Liver (tissue), 3 donors: ENCODE data around the gene ANKDD1B.

Source experiments
- ATF3 ChIP-seq: IDR thresholded peaks from 2 replicates; pipeline ENCODE4 v1.6.1; 2016; ENCODE audit warnings: antibody characterized with exemption
- CTCF ChIP-seq: fragments of 150-350 bp; IDR thresholded peaks from 2 replicates; pipeline ENCODE4 v1.5.1; 2017; ENCODE audit warnings: improper control_type of control experiment, low read depth, low read length; ENCODE audit not compliant: missing input control
- EGR1 ChIP-seq, 2 donors: IDR thresholded peaks; 2 replicates each; pipeline ENCODE4 v1.6.1; 2016 to 2018; ENCODE audit warnings: antibody characterized with exemption in 2 of 2, low read depth in 2 of 2
- FOXA1 ChIP-seq: IDR thresholded peaks from 2 replicates; pipeline ENCODE4 v1.6.1; 2016; ENCODE audit warnings: antibody characterized with exemption
- GABPA ChIP-seq, 2 donors: IDR thresholded peaks in 1 of 2; conservative IDR thresholded peaks in 1 of 2; 2 replicates each; pipeline ENCODE4 v1.6.1; 2016; ENCODE audit warnings: antibody characterized with exemption in 2 of 2, mild to moderate bottlenecking in 1 of 2, moderate library complexity in 1 of 2
- JUND ChIP-seq, 2 donors: IDR thresholded peaks; 2 replicates each; pipeline ENCODE4 v1.6.1; 2016; ENCODE audit warnings: antibody characterized with exemption in 2 of 2
- NR2F2 ChIP-seq: IDR thresholded peaks from 2 replicates; pipeline ENCODE4 v1.6.1; 2016; ENCODE audit warnings: antibody characterized with exemption
- RAD21 ChIP-seq, 2 donors: IDR thresholded peaks; 2 replicates each; pipeline ENCODE4 v1.6.1; 2016; ENCODE audit warnings: antibody characterized with exemption in 2 of 2, mild to moderate bottlenecking in 2 of 2
- SP1 ChIP-seq: IDR thresholded peaks from 2 replicates; pipeline ENCODE4 v1.6.1; 2018; ENCODE audit warnings: antibody characterized with exemption, mild to moderate bottlenecking
- TAF1 ChIP-seq: conservative IDR thresholded peaks from 2 replicates; pipeline ENCODE4 v1.6.1; 2016; ENCODE audit warnings: antibody characterized with exemption, mild to moderate bottlenecking
- YY1 ChIP-seq: IDR thresholded peaks from 2 replicates; pipeline ENCODE4 v1.6.1; 2016; ENCODE audit warnings: antibody characterized with exemption, mild to moderate bottlenecking
- TF ChIP-seq, protein P1 (sequence below): IDR thresholded peaks from 2 replicates; pipeline ENCODE4 v1.6.1; 2016; ENCODE audit warnings: antibody characterized with exemption
- TF ChIP-seq, protein P2 (sequence below): IDR thresholded peaks from 2 replicates; pipeline ENCODE4 v1.6.1; 2016; ENCODE audit warnings: antibody characterized with exemption, mild to moderate bottlenecking
- TF ChIP-seq, protein P3 (sequence below): IDR thresholded peaks from 2 replicates; pipeline ENCODE4 v1.6.1; 2016; ENCODE audit warnings: antibody characterized with exemption
- donor health status: healthy.
- donor health status: healthy.

DNA sequence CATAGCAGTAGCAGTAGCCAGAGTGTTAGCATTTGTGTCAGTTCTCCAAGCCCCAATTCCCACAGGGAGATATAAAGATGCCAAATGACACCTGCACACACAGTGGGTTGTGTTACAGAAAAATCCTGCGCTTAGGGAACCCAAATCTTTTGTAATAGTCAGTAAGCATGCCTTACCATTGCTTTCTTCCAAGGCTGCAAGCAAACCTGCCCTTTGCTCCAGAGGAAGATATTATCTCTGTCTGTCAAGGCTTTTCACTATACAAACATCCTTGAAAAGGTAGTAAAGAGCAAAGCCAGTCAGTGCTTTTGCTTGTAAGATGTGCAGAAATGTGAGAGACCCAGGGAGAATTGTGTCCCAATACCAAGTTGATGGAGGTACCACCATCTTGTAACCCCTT is 2.9 kb downstream of the ANKDD1B start:
- TF ChIP-seq SP1 (no peak), JUND (IDR thresholded peaks at IDR 0.05) (no peak), RAD21 (IDR thresholded peaks at IDR 0.05) (no peak), CTCF (no peak), GABPA (IDR thresholded peaks at IDR 0.05 in 1 of 2, conservative IDR thresholded peaks at IDR 0.05 in 1 of 2) (no peak), ATF3 (no peak), TAF1 (no peak), EGR1 (IDR thresholded peaks at IDR 0.05; ENCODE audit: low read depth in 2 of 2) (no peak), YY1 (no peak), NR2F2 (no peak), FOXA1 (no peak)
- TF ChIP-seq, protein P1, sequence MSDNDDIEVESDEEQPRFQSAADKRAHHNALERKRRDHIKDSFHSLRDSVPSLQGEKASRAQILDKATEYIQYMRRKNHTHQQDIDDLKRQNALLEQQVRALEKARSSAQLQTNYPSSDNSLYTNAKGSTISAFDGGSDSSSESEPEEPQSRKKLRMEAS: no peak
- TF ChIP-seq, protein P2, sequence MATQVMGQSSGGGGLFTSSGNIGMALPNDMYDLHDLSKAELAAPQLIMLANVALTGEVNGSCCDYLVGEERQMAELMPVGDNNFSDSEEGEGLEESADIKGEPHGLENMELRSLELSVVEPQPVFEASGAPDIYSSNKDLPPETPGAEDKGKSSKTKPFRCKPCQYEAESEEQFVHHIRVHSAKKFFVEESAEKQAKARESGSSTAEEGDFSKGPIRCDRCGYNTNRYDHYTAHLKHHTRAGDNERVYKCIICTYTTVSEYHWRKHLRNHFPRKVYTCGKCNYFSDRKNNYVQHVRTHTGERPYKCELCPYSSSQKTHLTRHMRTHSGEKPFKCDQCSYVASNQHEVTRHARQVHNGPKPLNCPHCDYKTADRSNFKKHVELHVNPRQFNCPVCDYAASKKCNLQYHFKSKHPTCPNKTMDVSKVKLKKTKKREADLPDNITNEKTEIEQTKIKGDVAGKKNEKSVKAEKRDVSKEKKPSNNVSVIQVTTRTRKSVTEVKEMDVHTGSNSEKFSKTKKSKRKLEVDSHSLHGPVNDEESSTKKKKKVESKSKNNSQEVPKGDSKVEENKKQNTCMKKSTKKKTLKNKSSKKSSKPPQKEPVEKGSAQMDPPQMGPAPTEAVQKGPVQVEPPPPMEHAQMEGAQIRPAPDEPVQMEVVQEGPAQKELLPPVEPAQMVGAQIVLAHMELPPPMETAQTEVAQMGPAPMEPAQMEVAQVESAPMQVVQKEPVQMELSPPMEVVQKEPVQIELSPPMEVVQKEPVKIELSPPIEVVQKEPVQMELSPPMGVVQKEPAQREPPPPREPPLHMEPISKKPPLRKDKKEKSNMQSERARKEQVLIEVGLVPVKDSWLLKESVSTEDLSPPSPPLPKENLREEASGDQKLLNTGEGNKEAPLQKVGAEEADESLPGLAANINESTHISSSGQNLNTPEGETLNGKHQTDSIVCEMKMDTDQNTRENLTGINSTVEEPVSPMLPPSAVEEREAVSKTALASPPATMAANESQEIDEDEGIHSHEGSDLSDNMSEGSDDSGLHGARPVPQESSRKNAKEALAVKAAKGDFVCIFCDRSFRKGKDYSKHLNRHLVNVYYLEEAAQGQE: no peak
- TF ChIP-seq, protein P3, sequence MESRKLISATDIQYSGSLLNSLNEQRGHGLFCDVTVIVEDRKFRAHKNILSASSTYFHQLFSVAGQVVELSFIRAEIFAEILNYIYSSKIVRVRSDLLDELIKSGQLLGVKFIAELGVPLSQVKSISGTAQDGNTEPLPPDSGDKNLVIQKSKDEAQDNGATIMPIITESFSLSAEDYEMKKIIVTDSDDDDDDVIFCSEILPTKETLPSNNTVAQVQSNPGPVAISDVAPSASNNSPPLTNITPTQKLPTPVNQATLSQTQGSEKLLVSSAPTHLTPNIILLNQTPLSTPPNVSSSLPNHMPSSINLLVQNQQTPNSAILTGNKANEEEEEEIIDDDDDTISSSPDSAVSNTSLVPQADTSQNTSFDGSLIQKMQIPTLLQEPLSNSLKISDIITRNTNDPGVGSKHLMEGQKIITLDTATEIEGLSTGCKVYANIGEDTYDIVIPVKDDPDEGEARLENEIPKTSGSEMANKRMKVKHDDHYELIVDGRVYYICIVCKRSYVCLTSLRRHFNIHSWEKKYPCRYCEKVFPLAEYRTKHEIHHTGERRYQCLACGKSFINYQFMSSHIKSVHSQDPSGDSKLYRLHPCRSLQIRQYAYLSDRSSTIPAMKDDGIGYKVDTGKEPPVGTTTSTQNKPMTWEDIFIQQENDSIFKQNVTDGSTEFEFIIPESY: no peak
